ENCODE measurements around the gene C22orf23.

Gene C22orf23

DNA sequence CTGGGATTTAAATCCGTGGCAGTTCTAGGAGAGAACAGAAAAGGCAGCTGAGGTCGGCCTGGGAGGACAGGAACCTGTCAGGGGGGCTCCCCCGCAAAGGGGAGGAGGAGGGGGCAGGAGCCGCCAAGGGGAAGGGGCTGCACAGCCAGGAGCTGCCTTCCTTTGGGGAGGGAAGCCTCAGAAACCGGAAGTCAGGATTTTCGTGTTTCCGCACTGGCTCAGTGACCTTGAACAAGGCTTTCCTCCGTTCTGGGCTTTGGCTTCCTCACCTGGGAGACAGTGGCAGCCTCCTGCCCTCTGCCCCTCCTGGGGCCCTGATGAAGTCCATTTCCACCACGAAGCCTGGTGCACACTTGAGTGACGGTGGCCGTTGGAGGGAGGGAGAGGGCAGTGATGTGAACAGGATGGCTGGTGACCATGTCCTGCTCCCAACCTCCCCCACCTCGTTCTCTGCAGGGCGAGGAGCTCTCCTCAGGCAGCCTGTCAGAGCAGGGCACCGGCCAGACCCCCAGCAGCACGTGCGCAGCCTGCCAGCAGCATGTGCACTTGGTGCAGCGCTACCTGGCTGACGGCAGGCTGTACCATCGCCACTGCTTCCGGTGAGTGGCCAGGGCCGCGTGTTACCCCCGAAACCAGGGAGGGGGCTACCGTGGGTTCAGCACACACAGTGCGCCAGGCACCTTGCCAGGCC is 34.7 kb downstream of the C22orf23 start:
- H3K36me3 ChIP-seq (ENCODE audit: insufficient read depth): no peaks in the 10 kb centered on the region

DNA sequence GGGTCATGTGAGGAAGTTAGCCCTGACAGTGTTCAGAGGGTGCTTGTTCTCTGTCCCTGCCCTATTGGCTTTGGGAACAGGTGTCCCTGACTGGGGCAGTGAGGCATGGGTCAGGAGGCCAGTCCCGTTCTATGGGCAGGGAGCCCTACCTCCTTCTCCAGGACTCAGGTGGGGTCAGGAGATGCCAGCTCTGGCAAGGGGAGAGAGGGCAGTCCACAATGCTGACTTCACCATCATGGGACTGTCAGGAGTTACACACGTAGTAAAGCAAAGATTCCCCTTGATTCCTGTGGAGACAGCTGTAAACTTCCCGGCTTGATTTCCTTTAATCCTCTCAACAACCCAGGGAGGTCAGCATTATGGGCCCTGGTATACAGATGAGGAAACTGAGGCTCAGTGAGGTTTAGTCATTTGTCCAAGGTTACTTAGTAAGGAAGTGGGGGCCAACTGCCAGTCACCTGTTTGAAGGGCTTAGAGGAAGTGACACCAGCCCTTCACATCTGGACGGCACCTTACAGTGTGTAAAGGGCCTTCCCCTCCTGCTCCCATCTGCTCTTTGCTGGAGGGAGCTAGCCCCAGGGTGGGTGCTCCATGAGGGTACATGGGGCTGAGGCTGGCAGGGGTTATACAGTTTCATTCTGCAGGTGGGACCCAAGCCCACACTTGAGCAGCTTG is 35.4 kb downstream of the C22orf23 start:
- H3K4me3 ChIP-seq (IDR thresholded peaks at IDR 0.05; ENCODE audit: insufficient read depth, low read depth, low read length): no peak overlapping the region
- H3K9ac ChIP-seq: no peak overlapping the region

More for the DNA sequence above, 34.7 kb downstream of the C22orf23 start:
- TF ChIP-seq, protein P1, sequence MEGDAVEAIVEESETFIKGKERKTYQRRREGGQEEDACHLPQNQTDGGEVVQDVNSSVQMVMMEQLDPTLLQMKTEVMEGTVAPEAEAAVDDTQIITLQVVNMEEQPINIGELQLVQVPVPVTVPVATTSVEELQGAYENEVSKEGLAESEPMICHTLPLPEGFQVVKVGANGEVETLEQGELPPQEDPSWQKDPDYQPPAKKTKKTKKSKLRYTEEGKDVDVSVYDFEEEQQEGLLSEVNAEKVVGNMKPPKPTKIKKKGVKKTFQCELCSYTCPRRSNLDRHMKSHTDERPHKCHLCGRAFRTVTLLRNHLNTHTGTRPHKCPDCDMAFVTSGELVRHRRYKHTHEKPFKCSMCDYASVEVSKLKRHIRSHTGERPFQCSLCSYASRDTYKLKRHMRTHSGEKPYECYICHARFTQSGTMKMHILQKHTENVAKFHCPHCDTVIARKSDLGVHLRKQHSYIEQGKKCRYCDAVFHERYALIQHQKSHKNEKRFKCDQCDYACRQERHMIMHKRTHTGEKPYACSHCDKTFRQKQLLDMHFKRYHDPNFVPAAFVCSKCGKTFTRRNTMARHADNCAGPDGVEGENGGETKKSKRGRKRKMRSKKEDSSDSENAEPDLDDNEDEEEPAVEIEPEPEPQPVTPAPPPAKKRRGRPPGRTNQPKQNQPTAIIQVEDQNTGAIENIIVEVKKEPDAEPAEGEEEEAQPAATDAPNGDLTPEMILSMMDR (conservative IDR thresholded peaks at IDR 0.05; ENCODE audit: low read depth, low read length): no peak
- no peak overlapping the region for H3K4me2 ChIP-seq
- no peaks in the 10 kb centered on the region for H3K4me1 ChIP-seq (ENCODE audit: low read depth, poor library complexity, severe bottlenecking)
- no peaks in the 10 kb centered on the region for H3K79me2 ChIP-seq (ENCODE audit: insufficient read depth, low read depth)
- no peak overlapping the region for H3K27ac ChIP-seq
- H3K4me3 ChIP-seq (IDR thresholded peaks at IDR 0.05; ENCODE audit: insufficient read depth, low read depth, low read length): no peak overlapping the region
- no peak overlapping the region for H2AFZ ChIP-seq (ENCODE audit: low read depth)
- H3K9ac ChIP-seq: no peak overlapping the region
- H4K20me1 ChIP-seq (ENCODE audit: insufficient read depth): no peaks in the 10 kb centered on the region
- H3K27me3 ChIP-seq (ENCODE audit: insufficient read depth, low read depth): no peaks in the 10 kb centered on the region

DNA sequence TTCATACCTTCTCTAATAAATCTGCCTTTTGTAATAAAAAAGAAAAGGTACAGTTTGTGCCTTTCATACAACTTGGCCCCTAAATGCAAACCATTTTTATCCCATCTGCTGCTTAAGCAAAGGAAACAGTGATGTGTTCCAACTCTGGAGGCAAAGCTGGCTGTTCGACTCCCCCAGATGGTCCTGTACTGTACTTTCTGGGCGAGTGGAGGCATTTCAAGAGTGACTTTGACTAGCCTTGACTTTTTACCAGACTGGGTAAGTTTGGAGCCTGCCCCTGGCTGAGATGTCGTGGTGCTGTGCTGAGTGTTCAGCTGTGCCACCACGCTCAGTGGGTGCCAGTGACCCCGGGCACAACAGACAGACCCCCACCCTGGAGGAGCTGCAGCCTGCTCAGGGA is 37.1 kb downstream of the C22orf23 start:
- Histone ChIP-seq H3K79me2 (ENCODE audit: insufficient read depth, low read depth) (no peaks in the 10 kb centered on the region), H4K20me1 (ENCODE audit: insufficient read depth) (no peaks in the 10 kb centered on the region), H3K27ac (no peak overlapping the region), H2AFZ (ENCODE audit: low read depth) (no peak overlapping the region), H3K4me2 (no peak overlapping the region), H3K4me3 (IDR thresholded peaks at IDR 0.05; ENCODE audit: insufficient read depth, low read depth, low read length) (no peak overlapping the region), H3K36me3 (ENCODE audit: insufficient read depth) (no peaks in the 10 kb centered on the region), H3K4me1 (ENCODE audit: low read depth, poor library complexity, severe bottlenecking) (no peaks in the 10 kb centered on the region), H3K27me3 (ENCODE audit: insufficient read depth, low read depth) (no peaks in the 10 kb centered on the region), H3K9ac (no peak overlapping the region)
- TF ChIP-seq, protein P1 (conservative IDR thresholded peaks at IDR 0.05; ENCODE audit: low read depth, low read length): no peak

More for the DNA sequence above, 35.4 kb downstream of the C22orf23 start:
- Histone ChIP-seq H2AFZ (ENCODE audit: low read depth) (no peak overlapping the region), H3K27ac (no peak overlapping the region), H3K36me3 (ENCODE audit: insufficient read depth) (no peaks in the 10 kb centered on the region), H4K20me1 (ENCODE audit: insufficient read depth) (no peaks in the 10 kb centered on the region), H3K27me3 (ENCODE audit: insufficient read depth, low read depth) (no peaks in the 10 kb centered on the region), H3K4me1 (ENCODE audit: low read depth, poor library complexity, severe bottlenecking) (no peaks in the 10 kb centered on the region), H3K4me2 (no peak overlapping the region), H3K79me2 (ENCODE audit: insufficient read depth, low read depth) (no peaks in the 10 kb centered on the region)
- TF ChIP-seq, protein P1 (conservative IDR thresholded peaks at IDR 0.05; ENCODE audit: low read depth, low read length): no peak

DNA sequence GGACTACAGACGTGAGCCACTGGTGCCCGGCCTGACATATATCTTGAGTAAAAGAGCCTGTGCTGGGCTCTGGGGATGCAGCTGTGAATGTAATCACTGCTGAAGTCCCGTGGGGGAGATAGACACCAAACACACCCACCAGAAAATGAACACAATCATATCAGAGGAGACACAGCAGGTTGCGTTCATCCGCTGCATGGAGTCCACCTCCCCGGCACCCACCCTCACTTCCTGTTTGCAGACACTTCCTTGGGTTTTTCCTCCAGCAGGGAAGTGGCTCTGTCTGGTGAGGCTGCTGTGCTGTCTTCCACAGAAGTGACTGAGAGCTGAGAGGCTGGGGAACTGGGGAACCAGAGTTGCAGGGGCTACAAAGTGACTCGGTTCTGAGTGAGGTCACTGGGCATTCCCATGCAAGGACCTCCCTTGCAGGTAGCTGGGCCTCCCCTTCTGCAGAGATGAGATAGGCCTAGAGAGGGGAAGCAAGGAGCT is 40.1 kb downstream of the C22orf23 start:
- H3K27me3 ChIP-seq (ENCODE audit: insufficient read depth, low read depth): no peaks in the 10 kb centered on the region
- H3K4me3 ChIP-seq (IDR thresholded peaks at IDR 0.05; ENCODE audit: insufficient read depth, low read depth, low read length): no peak overlapping the region
- H3K36me3 ChIP-seq (ENCODE audit: insufficient read depth): no peaks in the 10 kb centered on the region
- H3K27ac ChIP-seq: no peak overlapping the region
- no peaks in the 10 kb centered on the region for H3K4me1 ChIP-seq (ENCODE audit: low read depth, poor library complexity, severe bottlenecking)
- H3K4me2 ChIP-seq: no peak overlapping the region
- H3K9ac ChIP-seq: no peak overlapping the region
- no peak overlapping the region for H2AFZ ChIP-seq (ENCODE audit: low read depth)
- no peaks in the 10 kb centered on the region for H3K79me2 ChIP-seq (ENCODE audit: insufficient read depth, low read depth)
- no peaks in the 10 kb centered on the region for H4K20me1 ChIP-seq (ENCODE audit: insufficient read depth)
- TF ChIP-seq, protein P1 (conservative IDR thresholded peaks at IDR 0.05; ENCODE audit: low read depth, low read length): no peak
